SU-DHL-6 (cell line): ENCODE measurements around the gene ZPBP2.

Source experiments
- EZH2phosphoT487 ChIP-seq: fragments of 200-600 bp; sonication (generic), shearing (Covaris generic); conservative IDR thresholded peaks from 2 replicates; pipeline ENCODE4 v1.6.1; 2018; ENCODE audit warnings: mild to moderate bottlenecking, antibody characterized with exemption, low read length, moderate library complexity, mixed read lengths
- TF ChIP-seq, protein P1 (sequence below): fragments of 200-600 bp; sonication (generic); IDR thresholded peaks from one replicate; pipeline ENCODE4 v1.5.1; 2017; ENCODE audit warnings: antibody characterized with exemption, mild to moderate bottlenecking, low read length, moderate library complexity; ENCODE audit not compliant: insufficient read depth, poor library complexity, severe bottlenecking

DNA sequence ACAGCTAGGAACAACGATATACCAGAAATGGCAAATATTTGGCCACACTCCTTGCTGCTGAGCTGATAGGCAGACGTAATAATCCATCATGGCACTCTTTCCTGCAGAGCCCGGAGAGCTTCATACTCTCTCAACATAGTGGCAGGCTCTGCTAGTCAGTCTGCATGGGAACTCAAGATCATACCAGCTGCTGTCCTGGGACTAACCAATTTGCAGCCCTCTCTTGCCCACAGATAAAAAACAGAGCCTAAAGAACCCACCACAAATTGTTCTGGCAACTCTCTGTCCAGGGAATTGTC lies 36.9 kb downstream of the ZPBP2 start:
- TF ChIP-seq, protein P1, sequence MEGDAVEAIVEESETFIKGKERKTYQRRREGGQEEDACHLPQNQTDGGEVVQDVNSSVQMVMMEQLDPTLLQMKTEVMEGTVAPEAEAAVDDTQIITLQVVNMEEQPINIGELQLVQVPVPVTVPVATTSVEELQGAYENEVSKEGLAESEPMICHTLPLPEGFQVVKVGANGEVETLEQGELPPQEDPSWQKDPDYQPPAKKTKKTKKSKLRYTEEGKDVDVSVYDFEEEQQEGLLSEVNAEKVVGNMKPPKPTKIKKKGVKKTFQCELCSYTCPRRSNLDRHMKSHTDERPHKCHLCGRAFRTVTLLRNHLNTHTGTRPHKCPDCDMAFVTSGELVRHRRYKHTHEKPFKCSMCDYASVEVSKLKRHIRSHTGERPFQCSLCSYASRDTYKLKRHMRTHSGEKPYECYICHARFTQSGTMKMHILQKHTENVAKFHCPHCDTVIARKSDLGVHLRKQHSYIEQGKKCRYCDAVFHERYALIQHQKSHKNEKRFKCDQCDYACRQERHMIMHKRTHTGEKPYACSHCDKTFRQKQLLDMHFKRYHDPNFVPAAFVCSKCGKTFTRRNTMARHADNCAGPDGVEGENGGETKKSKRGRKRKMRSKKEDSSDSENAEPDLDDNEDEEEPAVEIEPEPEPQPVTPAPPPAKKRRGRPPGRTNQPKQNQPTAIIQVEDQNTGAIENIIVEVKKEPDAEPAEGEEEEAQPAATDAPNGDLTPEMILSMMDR: no peak
- no peak for TF ChIP-seq EZH2phosphoT487
